ENCODE data around the gene SURF2.
A peak's percentile ranks its signal among the peaks of the same experiment; 100 is the strongest.

The SURF2 gene

DNA sequence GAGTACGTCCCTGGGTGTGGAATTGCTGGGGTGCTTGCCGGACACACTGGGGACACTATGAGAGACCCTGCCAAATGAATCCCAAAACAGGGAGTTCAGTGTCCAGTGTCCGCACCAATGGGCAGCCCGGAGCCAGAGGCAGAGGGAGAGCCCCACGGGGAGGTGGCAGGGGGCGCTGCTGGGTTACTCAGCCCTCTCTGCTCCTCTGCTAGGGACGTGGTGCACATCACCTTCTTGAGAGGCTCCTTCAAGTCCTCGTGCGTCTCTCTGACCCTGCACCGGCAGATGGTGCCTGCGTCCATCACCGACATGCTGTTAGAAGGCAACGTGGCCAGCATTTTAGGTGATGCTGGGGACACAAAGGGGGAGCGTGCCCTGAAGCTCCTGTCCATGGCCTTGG lies 40.6 kb downstream of the SURF2 start:
- Histone ChIP-seq H3K9me3 (ENCODE audit: severe bottlenecking) (no peaks in the 10 kb centered on the region), H3K4me3 (ENCODE audit: severe bottlenecking) (no peak overlapping the region), H3K27ac (ENCODE audit: poor library complexity, severe bottlenecking) (no peak overlapping the region), H3K4me1 (ENCODE audit: insufficient read depth, poor library complexity, severe bottlenecking) (no peaks in the 10 kb centered on the region), H3K27me3 (ENCODE audit: insufficient read depth, poor library complexity, severe bottlenecking) (no peaks in the 10 kb centered on the region), H3K36me3 (ENCODE audit: low read depth) (no peaks in the 10 kb centered on the region)
- no peak for DNase-seq (ENCODE audit: low spot score)
- no peak for ATAC-seq (ENCODE audit: low read depth)
- TF ChIP-seq CTCF (IDR thresholded peaks at IDR 0.05; ENCODE audit: poor library complexity, severe bottlenecking): no peak

DNA sequence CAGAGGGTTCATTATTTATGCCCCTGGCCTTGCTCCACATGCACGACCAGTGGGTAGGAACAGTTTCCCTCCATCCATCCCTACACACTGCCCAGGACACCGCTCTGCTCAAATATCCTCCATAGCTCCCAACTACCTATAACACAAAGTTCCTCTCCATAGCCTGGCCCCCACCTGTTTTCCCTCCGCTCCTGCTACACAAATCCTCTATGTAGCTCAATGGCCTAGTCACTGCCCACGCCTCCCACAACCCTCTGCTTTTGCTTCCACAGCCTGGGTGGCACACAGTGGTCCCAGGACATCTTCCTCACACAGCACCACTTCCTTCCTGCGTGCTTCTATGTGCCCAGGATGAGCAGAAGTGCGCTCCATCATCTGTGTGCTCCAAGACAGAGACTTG lies 41.0 kb downstream of the SURF2 start:
- no peaks in the 10 kb centered on the region for H3K9me3 ChIP-seq (ENCODE audit: severe bottlenecking)
- no peaks in the 10 kb centered on the region for H3K27me3 ChIP-seq (ENCODE audit: insufficient read depth, poor library complexity, severe bottlenecking)
- H3K4me1 ChIP-seq (ENCODE audit: insufficient read depth, poor library complexity, severe bottlenecking): no peaks in the 10 kb centered on the region
- TF ChIP-seq CTCF (IDR thresholded peaks at IDR 0.05; ENCODE audit: poor library complexity, severe bottlenecking): no peak
- H3K27ac ChIP-seq (ENCODE audit: poor library complexity, severe bottlenecking): no peak overlapping the region
- no peak overlapping the region for H3K4me3 ChIP-seq (ENCODE audit: severe bottlenecking)
- ATAC-seq (ENCODE audit: low read depth): no peak
- no peaks in the 10 kb centered on the region for H3K36me3 ChIP-seq (ENCODE audit: low read depth)
- DNase-seq (ENCODE audit: low spot score): no peak

- no peak for DNase-seq (ENCODE audit: low spot score)
- no peak for ATAC-seq (ENCODE audit: low read depth)
- no peaks in the 10 kb centered on the region for H3K27me3 ChIP-seq (ENCODE audit: insufficient read depth, poor library complexity, severe bottlenecking)
- no peak overlapping the region for H3K4me3 ChIP-seq (ENCODE audit: severe bottlenecking)
- no peaks in the 10 kb centered on the region for H3K9me3 ChIP-seq (ENCODE audit: severe bottlenecking)
- H3K36me3 ChIP-seq (ENCODE audit: low read depth): no peaks in the 10 kb centered on the region
- H3K4me1 ChIP-seq (ENCODE audit: insufficient read depth, poor library complexity, severe bottlenecking): no peaks in the 10 kb centered on the region
- H3K27ac ChIP-seq (ENCODE audit: poor library complexity, severe bottlenecking): no peak overlapping the region
- no peak for TF ChIP-seq CTCF (IDR thresholded peaks at IDR 0.05; ENCODE audit: poor library complexity, severe bottlenecking)
These were observed 41.5 kb downstream of the SURF2 start for GRCh38 chr9:133397895-133398294.

DNA sequence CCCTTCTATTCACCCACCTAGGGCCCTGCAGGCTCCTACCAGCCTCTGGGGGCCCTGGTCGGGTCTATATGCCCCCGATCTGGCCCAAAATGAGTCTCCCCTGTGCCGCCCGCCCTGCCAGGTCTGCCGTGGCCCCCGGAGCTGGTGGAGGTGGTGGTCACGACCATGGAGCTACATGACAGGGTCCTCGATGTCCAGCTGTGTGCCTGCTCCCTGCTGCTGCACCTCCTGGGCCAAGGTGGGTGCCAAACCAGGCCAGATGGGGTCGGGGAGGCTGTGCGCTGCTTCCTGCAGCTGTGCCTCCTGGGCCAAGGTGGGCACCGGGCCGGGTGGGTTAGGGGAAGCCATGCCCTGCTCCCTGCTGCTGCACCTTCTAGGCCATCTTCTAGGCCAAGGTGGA lies 43.9 kb downstream of the SURF2 start:
- DNase-seq (ENCODE audit: low spot score) (peak; percentile 51), ATAC-seq (ENCODE audit: low read depth) (no peak)
- Histone ChIP-seq H3K27me3 (ENCODE audit: insufficient read depth, poor library complexity, severe bottlenecking) (no peaks in the 10 kb centered on the region), H3K4me3 (ENCODE audit: severe bottlenecking) (no peak overlapping the region), H3K27ac (ENCODE audit: poor library complexity, severe bottlenecking) (no peak overlapping the region), H3K36me3 (ENCODE audit: low read depth) (peaks cover 7% of the 10 kb centered on the region), H3K9me3 (ENCODE audit: severe bottlenecking) (no peaks in the 10 kb centered on the region), H3K4me1 (ENCODE audit: insufficient read depth, poor library complexity, severe bottlenecking) (no peaks in the 10 kb centered on the region)
- no peak for TF ChIP-seq CTCF (IDR thresholded peaks at IDR 0.05; ENCODE audit: poor library complexity, severe bottlenecking)

- TF ChIP-seq CTCF (IDR thresholded peaks at IDR 0.05; ENCODE audit: poor library complexity, severe bottlenecking): no peak
- Histone ChIP-seq H3K4me3 (ENCODE audit: severe bottlenecking) (no peak overlapping the region), H3K9me3 (ENCODE audit: severe bottlenecking) (no peaks in the 10 kb centered on the region), H3K4me1 (ENCODE audit: insufficient read depth, poor library complexity, severe bottlenecking) (no peaks in the 10 kb centered on the region), H3K27me3 (ENCODE audit: insufficient read depth, poor library complexity, severe bottlenecking) (no peaks in the 10 kb centered on the region), H3K36me3 (ENCODE audit: low read depth) (peaks cover 20% of the 10 kb centered on the region), H3K27ac (ENCODE audit: poor library complexity, severe bottlenecking) (no peak overlapping the region)
- no peak for DNase-seq (ENCODE audit: low spot score)
- ATAC-seq (ENCODE audit: low read depth): no peak
These were observed 45.2 kb downstream of the SURF2 start for GRCh38 chr9:133401588-133401987.

Data from RWPE2 (cell line).